Jurkat, Clone E6-1 (cell line): ENCODE results near the gene ATPAF2.
"Not testable (repeated sequence)": the region's sequence is repeated elsewhere in the genome, so short reads cannot be mapped to it uniquely, and the experiment has no call there.

Experiments used
- DNase-seq: peaks from one replicate; pipeline ENCODE4 v3.0.0-alpha.2; 2011; ENCODE audit warnings: low read depth, low spot score
- H3K4me3 ChIP-seq: 2 replicates; pipeline ENCODE4 v1.5.1; 2011; ENCODE audit warnings: mild to moderate bottlenecking, low read length, control low read depth, moderate library complexity

ATPAF2 gene

GRCh38 chr17:18017958-18018357 lies 21.0 kb downstream of the ATPAF2 start:
- H3K4me3 ChIP-seq, result no peak overlapping the region
- no peak for DNase-seq

DNA sequence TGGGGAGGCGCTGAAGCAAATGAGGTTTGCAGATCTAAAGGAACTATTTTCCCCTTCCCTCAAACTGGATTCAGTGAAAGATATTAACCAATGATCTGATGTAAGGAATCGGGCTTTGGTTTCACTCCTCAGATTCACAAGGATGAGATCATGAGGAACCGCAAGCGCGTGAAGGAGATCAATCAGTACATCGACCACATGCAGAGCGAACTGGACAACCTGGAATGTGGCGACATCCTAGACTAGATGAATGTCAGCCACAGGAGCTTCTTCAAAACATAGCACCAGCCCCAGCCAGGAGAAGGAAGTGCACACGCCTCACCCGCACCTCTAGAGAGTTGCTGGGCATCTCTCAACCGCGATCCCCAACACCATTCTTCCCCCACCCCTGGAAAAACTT lies 22.5 kb downstream of the ATPAF2 start:
- H3K4me3 ChIP-seq, result no peak overlapping the region
- DNase-seq, result no peak

DNA sequence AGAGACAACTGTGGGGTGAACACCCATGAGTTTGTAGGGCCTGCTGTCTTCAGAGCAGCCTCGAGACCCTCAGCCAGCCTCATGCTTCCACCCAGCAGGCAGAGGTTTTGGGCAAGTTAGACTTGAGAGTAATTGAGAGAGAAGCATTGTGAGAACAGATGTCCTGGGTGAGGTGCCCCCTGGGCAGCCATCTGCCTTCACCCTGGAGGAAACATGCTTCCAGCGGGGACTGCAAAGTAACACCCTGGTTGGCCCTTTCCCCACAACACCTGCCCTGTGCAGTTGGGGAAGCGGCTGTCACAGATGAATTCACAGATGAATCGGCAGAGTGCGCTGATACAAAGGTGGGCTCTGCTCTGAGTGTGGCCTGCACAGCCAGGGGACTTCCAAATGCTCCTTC lies 23.4 kb downstream of the ATPAF2 start:
- no peak overlapping the region for H3K4me3 ChIP-seq
- no peak for DNase-seq

DNA sequence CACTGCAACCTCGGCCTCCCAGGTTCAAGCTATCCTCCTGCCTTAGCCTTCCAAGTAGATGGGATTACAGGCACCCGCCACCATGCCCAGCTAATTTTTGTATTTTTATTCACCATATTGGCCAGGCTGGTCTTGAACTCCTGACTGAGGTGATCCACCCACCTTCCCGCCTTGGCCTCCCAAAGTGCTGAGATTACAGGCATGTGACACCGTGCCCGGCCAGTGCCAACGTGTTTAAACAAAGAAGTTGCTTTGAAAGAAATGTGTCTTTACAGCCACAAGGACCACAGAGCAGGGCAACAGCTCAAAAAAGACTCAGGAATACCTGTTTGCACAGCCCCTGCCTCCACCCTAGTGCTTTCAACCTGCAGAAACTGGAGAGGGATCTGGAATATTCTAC lies 25.0 kb downstream of the ATPAF2 start:
- no peak for DNase-seq

DNA sequence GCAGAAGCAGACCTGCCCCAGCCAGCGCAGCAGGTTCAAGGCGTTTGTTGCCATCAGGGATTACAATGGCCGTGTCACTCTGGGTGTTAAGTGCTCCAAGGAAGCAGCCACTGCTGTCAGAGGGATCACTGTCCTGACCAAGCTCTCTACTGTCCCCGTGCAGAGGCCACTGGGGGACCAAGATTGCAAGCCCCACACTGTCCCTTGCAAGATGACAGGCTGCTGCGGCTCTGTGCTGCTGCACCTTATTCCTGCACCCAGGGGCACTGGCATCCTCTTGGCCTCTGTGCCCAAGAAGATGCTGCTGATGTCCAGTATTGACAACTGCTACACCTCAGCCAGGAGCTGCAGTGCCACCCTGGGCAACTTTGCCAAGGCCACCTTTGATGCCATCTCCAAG lies 27.7 kb downstream of the ATPAF2 start:
- DNase-seq, result no peak
- no peak overlapping the region for H3K4me3 ChIP-seq

More for the DNA sequence above, 25.0 kb downstream of the ATPAF2 start:
- no peak overlapping the region for H3K4me3 ChIP-seq

DNA sequence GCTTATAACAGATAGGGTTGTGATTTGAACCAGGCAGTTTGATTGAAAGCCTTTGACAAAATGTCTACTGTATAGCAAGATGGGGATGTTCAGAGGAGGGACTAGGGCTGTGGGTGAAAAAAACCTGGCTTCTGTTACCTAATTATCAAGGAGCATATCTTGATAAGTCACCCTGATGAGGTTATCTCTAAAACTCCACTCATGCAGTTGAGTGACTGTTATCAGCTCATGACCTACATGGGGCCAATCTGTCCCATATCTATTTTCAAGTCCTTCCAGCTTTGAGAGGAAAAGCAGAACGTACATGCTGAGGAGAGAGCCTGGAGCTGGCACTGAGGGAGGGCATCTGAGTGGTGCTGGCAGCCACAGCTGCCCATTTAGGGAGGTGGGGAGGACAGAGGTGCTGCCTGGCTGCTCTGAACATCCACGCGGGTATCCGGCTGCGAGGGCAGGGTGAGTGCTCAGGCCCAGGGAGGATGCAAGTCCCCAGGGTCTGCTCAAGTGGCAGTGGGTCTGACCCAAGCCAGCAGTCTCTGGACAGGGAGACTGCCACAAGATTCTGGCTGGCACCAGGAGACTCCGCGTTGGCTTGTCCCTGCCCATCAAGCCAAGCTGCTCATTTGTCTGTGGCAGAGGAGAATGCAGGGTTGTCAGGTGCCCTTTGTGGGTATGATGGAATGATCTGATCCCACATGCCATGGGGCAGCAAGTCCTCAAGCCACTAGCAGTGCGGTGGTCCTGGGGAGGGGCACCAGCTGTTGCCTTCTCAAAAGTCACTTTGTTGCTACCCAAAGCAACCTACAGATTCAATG lies 29.2 kb downstream of the ATPAF2 start:
- DNase-seq, result no peak
- no peak overlapping the region for H3K4me3 ChIP-seq

- no peak for DNase-seq
Observed at GRCh38 chr17:18008496-18009268, 30.3 kb downstream of the ATPAF2 start.

GRCh38 chr17:18006495-18007239 lies 32.3 kb downstream of the ATPAF2 start:
- no peak for DNase-seq
- H3K4me3 ChIP-seq, result no peak overlapping the region

More at GRCh38 chr17:18008496-18009268, 30.3 kb downstream of the ATPAF2 start:
- no peak overlapping the region for H3K4me3 ChIP-seq

DNA sequence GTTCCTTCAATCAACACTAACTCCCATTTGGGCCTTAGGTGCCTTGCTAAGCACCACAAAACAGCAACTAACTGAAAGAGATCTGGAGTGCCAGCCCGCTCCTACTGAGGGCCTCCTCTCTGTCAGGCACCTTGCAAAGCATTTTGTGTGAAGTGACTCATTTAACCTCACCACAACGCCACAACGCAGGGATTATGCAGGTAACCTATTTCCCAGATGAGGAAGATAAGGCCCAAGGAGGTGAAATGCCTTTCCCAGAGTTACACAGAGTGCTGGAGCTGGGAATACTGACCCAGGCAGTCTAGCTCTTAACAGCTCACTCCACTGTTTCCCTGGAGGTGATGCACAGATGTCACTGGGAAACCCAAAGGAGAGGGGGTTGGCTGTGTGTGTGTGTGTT lies 33.5 kb downstream of the ATPAF2 start:
- DNase-seq, result no peak
- H3K4me3 ChIP-seq, result no peak overlapping the region

DNA sequence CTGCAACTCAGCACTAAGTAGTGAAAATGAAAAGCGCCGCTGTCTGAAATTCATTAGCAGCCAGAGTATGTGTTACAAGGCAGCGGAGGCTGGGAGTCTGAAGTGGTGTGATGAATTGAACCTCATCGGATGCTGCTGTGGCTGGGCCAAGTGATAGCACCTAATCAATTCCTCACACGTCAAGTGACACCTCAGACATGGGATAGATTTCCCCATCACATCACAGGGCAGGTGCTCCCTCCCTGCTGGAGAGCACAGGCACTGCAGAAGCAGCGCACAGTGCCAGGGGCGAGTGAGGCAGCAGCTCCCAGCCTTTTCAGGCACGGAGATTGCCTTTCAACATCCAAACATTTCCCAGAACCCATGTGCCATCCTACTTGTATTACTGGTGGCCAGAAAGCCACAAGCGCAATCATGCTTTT lies 34.1 kb downstream of the ATPAF2 start:
- no peak for DNase-seq
- no peak overlapping the region for H3K4me3 ChIP-seq

GRCh38 chr17:18004345-18004744 lies 34.6 kb downstream of the ATPAF2 start:
- no peak overlapping the region for H3K4me3 ChIP-seq
- no peak for DNase-seq

- no peak overlapping the region for H3K4me3 ChIP-seq
- DNase-seq, result no peak
Observed at GRCh38 chr17:18002171-18002570, 36.8 kb downstream of the ATPAF2 start.

DNA sequence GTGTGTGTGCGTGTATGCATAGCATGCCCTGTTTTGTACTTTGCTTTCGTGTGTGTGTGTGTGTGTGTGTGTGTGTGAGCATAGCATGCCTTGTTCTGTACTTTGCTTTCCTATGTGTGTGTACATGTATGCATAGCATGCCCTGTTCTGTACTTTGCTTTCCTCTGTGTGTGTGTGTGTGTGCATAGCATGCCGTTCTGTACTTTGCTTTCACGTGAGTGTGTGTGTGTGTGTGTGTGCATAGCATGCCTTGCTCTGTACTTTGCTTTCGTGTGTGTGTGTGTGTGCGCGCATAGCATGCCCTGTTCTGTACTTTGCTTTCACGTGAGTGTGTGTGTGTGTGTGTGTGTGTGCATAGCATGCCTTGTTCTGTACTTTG lies 38.9 kb downstream of the ATPAF2 start:
- H3K4me3 ChIP-seq, result no peak overlapping the region
- DNase-seq, result no peak

- DNase-seq, result peak; percentile 16
- H3K4me3 ChIP-seq, result no peak overlapping the region
Observed at GRCh38 chr17:17999364-18000029, 39.5 kb downstream of the ATPAF2 start.

- no peak for DNase-seq
- no peak overlapping the region for H3K4me3 ChIP-seq
Observed at GRCh38 chr17:17998934-17999333, 40.0 kb downstream of the ATPAF2 start.

DNA sequence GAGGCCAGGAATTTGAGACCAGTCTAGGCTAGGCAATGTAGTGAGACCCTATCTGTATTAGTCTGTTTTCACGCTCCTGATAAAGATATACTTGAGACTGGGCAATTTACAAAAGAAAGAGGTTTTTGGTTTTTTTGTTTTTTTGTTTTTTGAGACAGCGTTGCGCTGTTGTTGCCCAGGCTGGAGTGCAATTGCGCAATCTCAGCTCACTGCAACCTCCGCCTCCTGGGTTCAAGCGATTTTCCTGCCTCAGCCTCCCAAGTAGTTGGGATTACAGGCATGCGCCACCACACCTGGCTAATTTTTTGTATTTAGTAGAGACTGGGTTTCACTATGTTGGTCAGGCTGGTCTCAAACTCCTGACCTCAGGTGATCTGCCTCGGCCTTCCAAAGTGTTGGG lies 43.1 kb downstream of the ATPAF2 start:
- not testable (repeated sequence) for DNase-seq, H3K4me3 ChIP-seq

DNA sequence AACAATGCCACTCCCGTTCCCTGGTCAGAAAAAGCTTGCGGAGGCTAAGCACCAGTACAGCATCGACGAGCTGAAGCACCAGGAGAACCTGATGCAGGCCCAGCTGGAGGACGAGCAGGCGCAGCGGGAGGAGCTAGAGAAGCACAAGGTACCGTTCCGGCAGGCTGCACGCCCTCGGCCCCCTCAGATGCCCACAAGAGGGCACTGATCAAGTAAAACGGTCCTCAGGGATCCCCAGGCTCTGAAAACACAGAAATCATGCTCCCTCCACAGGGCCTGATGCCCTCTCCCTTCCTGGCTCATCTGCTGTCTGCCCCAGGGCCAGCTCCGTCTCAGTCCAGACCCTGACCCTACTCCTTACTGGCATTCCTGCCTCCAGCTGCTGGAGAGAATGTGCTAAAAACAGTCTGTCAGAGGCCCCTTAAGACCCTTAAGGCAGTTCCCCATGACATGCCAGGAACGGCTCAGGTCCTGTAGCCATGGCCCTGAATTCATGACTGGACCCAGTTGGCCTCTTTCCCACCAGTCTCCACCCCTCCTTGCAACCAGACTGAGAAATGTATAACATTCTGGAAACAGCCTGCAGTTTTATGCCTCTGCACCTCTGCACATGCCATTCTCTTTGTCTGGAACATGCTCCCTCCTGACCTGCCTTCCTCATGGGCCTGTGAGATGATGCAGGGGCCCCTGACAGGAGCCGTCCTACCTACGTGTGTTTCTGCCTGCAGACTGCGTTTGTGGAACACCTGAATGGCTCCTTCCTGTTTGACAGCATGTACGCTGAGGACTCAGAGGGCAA lies 44.5 kb downstream of the ATPAF2 start:
- no peak overlapping the region for H3K4me3 ChIP-seq
- DNase-seq, result peak; percentile 28

GRCh38 chr17:17993852-17994251 lies 45.1 kb downstream of the ATPAF2 start:
- no peak for DNase-seq
- H3K4me3 ChIP-seq, result no peak overlapping the region

GRCh38 chr17:17993366-17993765 lies 45.6 kb downstream of the ATPAF2 start:
- DNase-seq, result no peak
- no peak overlapping the region for H3K4me3 ChIP-seq
